Measurements from ENCODE around the gene ZNF362.

- no peak for TF ChIP-seq CTCF (IDR thresholded peaks at IDR 0.05; ENCODE audit: insufficient read depth, low read length)
- TF ChIP-seq, protein P1, sequence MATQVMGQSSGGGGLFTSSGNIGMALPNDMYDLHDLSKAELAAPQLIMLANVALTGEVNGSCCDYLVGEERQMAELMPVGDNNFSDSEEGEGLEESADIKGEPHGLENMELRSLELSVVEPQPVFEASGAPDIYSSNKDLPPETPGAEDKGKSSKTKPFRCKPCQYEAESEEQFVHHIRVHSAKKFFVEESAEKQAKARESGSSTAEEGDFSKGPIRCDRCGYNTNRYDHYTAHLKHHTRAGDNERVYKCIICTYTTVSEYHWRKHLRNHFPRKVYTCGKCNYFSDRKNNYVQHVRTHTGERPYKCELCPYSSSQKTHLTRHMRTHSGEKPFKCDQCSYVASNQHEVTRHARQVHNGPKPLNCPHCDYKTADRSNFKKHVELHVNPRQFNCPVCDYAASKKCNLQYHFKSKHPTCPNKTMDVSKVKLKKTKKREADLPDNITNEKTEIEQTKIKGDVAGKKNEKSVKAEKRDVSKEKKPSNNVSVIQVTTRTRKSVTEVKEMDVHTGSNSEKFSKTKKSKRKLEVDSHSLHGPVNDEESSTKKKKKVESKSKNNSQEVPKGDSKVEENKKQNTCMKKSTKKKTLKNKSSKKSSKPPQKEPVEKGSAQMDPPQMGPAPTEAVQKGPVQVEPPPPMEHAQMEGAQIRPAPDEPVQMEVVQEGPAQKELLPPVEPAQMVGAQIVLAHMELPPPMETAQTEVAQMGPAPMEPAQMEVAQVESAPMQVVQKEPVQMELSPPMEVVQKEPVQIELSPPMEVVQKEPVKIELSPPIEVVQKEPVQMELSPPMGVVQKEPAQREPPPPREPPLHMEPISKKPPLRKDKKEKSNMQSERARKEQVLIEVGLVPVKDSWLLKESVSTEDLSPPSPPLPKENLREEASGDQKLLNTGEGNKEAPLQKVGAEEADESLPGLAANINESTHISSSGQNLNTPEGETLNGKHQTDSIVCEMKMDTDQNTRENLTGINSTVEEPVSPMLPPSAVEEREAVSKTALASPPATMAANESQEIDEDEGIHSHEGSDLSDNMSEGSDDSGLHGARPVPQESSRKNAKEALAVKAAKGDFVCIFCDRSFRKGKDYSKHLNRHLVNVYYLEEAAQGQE (IDR thresholded peaks at IDR 0.05; ENCODE audit: insufficient replicate concordance, low read depth): no peak
- TF ChIP-seq POLR2AphosphoS5 (IDR thresholded peaks at IDR 0.05; ENCODE audit: low read depth): no peak
- no peak for TF ChIP-seq SPI1 (IDR thresholded peaks at IDR 0.05; ENCODE audit: borderline replicate concordance, low read depth)
- no peak for TF ChIP-seq GABPA (IDR thresholded peaks at IDR 0.05; ENCODE audit: low read depth)
Measured at GRCh38 chr1:33267468-33268205, 11.3 kb downstream of the ZNF362 start.

All from HL-60 (cell line).